HG03571 (cell line): ENCODE results near the gene SETD5.

Experiments
- ATAC-seq: cut with Tn5 transposase; IDR thresholded peaks from one replicate; pipeline ENCODE4 v1.9.1; 2021; ENCODE audit not compliant: unreplicated experiment

Gene SETD5, protein sequence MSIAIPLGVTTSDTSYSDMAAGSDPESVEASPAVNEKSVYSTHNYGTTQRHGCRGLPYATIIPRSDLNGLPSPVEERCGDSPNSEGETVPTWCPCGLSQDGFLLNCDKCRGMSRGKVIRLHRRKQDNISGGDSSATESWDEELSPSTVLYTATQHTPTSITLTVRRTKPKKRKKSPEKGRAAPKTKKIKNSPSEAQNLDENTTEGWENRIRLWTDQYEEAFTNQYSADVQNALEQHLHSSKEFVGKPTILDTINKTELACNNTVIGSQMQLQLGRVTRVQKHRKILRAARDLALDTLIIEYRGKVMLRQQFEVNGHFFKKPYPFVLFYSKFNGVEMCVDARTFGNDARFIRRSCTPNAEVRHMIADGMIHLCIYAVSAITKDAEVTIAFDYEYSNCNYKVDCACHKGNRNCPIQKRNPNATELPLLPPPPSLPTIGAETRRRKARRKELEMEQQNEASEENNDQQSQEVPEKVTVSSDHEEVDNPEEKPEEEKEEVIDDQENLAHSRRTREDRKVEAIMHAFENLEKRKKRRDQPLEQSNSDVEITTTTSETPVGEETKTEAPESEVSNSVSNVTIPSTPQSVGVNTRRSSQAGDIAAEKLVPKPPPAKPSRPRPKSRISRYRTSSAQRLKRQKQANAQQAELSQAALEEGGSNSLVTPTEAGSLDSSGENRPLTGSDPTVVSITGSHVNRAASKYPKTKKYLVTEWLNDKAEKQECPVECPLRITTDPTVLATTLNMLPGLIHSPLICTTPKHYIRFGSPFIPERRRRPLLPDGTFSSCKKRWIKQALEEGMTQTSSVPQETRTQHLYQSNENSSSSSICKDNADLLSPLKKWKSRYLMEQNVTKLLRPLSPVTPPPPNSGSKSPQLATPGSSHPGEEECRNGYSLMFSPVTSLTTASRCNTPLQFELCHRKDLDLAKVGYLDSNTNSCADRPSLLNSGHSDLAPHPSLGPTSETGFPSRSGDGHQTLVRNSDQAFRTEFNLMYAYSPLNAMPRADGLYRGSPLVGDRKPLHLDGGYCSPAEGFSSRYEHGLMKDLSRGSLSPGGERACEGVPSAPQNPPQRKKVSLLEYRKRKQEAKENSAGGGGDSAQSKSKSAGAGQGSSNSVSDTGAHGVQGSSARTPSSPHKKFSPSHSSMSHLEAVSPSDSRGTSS (N-terminal part only)

DNA sequence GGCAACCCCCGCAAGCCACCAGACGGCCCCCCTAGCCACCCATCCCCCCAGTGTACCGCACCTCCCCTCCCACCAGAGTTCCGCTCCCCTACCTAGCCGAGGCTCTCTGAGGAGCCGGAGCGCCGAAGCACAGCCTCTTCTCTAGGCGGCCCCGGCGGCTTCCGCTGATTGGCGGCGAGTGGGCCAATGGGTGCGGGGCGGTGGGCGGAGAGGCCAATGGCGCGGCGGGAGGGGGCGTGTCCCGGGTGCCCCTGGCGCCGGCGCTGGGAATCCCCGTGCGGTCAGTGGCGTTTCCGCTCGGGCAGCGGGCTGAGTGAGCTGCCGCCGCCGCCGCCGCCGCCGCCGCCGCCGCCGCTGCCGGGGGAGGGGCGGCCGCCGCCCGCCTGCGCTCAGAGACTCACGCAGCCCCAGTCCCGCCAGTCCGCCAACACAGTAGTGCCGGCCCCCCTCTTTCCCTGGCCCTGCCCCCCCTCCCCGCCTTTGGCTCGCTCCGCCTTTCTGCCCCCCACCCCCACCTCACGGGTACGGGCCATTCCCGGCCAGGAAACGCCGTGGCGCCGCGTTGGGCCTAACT, at the start of gene SETD5:
Gene SETD5 (plus strand): TSS at position 284 of the 574 bp plus-strand sequence. CDS start 31,324 bp downstream, outside the sequence.
- peak; percentile 48 for ATAC-seq

DNA sequence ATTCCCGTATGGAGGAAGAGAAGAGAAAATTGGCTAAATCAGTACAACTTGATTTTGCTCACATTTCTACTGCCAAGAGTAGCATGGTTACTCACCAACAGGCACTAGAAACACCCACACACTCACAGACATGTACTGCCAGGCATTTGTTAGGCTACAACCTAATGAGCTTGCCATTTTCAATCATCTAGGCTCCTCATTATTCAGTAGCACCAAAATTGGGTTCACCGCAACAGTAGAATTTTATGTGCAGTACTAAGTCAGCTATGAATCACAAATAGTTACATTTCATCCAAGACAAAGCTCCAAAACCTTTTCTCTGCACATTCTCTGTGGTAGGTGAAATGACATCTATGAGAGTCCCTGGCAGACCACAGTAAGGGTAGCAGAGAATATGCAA, 49.5 kb upstream of the SETD5 start:
- ATAC-seq = no peak

DNA sequence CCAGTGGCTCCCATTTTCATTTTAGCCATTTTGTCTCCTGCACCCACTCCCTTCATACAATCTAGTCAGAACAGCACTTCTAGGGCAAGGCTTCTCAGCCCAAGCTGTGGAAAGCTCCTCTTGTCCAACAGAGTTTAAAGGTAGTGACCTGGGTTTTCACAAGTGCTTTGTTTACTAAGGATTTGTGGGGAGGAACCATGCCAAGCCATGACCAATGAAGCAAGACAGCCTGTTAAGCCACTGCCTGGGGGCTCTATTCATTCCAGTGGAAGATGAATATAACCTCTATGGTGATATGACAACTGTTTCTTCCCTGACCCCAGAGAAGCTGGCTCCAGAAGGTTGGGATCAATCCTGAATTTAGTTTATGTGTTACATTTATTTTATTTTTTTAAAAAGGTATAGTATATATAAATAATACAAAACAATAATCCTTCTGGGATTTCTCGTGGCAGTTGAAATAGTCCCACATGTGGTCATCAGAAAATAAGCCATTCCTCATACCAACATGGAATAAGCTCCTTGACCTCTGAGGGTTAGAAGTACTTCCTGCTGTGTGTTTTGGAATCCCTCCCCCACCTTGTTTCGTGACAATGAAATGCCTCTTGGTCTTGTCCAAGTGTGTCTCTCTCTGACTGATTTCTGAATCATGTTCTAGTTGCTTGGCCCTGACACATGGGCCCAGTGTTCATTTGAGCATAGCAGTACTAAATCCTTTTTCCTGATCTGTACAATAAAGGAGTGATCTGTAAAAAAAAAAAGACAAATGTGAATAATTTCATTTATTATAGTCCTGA, 47.9 kb upstream of the SETD5 start:
- ATAC-seq = no peak

DNA sequence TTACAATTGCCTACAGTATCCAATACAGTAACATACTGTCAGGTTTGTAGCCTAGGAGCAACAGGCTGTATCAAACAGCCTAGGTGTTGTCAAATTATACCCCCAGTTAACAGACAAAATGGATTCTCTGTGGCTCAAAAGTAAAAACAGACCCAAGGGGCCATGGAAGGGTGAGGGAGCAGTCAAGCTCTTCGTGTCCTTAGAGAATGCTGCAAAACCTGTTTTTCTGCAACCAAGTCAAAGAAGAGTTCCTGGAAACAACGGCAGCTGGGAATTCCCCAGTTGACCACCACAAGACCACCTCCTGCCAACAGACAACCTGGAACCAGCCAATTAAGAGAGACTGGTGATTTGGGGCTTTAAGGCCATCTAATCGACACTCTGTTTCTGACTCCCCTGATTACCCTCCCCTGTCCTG, 45.7 kb upstream of the SETD5 start:
- no peak for ATAC-seq

DNA sequence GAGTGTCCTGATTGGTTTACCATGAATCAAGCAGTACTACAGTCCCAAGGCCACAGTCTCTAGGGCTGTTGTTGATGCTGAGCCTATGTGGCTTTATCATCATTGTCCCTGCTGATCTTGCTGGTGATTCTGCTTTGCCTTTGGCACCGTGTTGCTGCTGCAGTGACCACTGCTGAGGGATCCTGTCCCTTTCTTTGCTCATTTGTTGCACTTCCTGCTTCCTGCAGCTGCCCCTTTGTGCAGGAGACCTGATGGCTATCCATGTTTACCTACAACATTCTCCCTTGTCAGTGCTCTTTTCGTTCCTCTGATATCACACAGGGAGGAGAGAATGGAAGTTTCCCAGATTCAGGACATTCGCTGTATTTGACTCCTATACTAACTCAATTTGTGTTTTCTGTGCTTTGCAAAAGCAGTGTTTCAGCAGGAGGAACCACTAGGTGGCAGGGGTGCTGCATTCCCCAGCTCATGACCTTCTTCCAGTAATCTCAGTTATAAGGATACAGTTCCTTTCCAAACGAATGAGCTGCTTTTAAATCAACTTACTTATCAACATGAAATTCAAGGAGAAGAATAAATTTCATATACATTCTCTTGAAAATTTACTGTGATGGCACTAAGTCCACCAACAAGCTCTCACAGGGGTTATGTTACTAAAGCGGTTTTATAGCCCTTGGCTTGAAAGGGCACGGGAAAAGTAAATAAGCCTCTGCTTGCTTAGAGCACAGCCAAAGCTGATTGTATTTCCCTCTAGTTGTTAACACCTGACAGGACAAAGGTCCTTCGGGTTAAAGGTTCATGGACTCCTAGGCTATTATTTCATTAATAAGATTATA, 44.3 kb upstream of the SETD5 start:
- ATAC-seq = no peak

DNA sequence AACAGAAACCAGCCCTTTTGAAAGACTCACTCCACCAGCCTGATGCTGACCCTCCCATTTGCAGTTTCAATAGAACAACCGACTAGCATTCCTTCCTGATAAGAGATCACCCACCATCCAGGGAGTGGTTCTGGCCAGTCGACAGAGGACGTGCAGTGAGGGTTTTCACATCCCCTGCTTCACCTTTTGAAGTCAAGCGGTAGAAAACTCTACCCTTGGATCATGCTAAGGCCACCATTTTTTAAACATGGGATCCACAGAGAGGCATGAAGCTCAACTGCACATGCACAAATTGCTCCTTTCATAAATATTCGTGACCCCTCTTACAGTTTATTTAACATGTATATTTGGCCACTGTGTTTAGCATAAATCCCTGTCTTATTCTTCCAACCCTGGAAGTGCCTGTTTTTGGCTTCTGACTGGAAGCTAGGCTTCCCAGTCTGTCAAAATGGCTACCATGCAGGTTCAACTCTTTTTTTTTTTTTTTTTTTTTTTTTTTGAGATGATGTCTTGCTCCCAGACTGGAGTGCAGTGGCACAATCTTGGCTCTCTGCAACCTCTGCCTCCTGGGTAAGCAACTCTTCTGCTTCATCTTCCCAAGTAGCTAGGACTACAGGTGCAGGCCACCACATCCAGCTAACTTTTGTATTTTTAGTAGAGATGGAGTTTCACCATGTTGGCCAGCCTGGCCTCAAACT, 35.6 kb upstream of the SETD5 start:
- ATAC-seq = no peak

DNA sequence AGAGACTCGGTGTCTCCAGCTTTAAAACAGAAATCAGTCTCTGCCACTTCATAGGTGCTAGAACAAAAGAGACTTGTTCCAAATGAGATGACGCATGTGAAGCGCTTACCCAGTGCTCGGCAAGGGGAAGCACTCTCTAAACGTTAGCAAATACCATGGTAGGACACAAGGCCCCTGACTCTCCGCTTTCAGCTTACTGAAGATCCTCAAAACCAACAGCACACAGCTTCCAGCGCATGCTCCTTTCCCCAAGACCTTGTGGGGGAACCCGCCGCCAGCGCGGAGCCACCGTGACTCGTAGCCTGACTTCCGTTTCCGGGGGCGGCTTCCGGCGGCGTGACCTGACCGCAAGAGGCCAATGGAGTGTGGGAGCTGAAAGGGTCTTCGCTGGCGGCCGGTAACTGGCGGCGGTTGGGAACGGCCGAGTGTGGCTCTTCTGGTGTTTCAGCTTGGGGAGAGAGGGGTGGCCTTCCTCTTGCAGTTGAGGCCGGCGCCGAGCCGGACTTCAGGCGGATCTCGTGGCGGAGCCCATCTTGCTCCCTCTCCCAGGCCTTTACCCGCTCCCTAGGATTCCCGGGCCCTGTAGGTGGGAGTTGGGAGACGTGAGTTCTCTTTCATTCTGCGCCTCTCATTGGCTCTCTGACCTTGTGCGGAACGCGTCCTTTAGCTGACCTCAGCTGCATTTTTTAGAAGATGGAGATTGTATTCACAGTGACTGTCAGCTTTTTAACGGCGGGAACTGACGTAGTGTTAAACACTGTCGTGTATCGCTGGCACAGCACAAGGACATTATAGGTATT, 34.5 kb upstream of the SETD5 start, which contains the start of gene THUMPD3:
Gene THUMPD3 (plus strand): TSS at position 324 of the 800 bp plus-strand sequence. CDS start 2,015 bp downstream, outside the sequence.
- peak; percentile 94 for ATAC-seq

DNA sequence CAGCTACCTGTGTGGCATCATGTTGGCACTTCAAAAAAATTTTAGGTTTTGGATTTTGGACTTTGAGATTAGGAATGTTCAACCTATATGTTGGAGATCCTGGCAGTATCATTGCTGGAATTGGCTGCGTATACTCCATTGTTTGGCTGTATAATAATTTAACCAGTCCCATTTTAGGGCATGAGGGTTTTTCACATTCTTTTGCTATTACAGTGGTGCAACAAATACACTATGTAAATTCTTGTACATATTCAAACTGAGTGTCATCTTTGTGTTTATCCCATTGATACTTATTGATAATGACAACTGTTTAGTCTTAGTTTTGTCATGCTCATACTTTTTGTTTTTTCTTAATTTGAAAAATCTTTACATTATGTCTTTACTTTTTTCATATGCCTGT, 27.9 kb upstream of the SETD5 start:
- no peak for ATAC-seq

DNA sequence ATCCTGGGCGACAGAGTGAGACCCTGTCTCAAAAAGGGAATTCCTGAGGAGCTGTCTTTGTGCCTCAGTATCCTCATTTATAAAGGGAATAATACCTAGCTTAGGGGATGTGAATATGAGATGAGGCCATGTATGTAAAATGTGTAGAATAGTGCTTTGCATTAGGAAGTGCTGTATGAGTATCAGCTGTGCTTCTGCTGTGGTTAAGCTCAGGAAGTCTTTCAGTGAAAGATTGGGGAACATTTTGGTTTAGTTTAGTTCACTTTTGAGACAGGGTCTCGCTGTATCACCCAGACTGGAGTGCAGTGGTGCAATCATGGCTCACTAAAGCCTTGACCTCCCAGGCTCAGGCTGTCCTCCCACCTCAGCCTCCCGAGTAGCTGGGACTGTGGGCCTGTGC, 23.9 kb upstream of the SETD5 start:
- no peak for ATAC-seq

DNA sequence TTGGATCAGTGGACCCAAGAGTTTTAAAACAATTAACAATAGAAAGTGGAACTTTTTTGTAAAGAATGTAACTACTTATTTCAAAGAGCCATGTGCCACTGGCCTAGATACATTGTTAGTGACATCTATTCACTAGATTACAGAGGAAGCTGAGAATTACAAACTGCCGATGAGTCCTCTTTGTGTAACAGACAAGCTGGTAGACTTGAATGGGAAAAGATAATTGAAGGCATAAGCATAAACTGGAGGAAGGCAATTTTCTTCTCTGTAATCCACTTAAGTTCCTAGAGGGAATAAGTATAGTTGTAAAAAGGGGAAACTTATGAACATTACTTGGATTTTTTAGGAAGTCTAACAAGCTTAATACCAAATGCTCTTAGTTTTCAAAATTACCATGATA, 19.4 kb upstream of the SETD5 start:
- ATAC-seq = no peak

DNA sequence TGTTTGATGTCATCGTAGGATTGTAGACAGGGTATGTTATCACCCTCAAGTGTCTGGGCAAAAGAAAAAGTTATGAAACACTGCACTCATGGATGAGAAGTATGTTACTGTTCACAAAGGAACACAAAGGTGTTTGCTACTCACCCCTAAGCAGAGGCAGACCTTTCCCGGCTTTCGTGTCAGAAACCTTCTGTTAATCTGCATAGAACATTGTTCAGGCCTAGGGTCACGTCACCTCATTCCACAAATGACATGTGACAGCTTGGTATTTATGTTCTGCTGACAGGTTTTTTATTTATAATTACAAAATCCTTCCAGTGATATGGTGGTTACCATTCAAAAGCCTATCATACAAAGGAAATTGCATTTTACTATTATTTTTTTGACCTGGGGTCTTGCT, 18.1 kb upstream of the SETD5 start:
- ATAC-seq = no peak

DNA sequence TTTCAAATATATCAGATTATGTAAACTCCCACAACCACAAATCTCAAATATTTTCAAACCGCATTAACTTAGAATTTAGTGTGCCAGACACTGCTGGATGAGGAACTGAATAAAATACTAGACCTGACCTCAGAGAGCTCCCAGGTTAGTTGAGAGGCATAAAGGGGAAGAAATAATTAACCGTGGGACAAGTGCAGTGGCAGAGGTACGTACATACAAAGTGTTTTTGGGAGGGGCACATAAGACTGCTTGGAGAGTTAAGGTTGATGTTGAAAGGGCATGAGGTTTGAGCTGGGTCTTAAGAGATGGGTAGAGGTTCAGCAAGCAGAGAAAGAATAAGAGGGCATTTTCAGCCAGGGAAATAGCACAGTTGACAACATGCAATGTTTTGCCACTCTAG, 17.4 kb upstream of the SETD5 start:
- ATAC-seq = no peak

DNA sequence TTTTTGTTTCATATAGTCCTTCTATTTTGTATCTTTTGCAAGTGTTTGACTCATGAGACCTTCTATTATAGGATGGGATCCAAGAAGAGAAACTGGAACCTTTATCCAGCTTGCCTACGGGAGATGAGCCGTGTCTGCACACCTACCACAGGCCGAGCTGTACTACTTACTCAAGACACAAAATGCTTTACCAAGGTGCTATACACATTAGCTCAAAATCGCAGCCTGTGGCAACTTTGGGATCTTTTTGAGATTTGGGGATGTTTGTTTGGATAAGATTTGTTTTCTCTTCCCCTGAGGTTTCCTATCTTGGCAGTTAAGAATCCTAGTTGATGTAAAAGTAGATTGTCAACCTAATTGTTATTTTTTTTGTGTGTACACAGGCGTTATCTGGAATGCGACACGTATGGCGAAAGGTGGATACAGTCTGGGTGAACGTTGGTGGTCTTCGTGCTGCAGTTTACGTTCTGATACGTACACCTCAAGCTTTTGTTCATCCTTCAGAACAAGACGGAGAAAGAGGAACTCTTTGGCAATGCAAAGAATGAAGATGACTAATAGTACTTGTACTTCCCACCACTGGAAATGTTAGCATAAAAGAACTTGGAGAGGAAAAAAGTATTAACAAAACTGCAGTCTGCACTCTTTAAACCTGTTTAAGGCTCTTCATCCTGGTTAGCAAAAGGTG, 13.1 kb upstream of the SETD5 start:
- no peak for ATAC-seq

DNA sequence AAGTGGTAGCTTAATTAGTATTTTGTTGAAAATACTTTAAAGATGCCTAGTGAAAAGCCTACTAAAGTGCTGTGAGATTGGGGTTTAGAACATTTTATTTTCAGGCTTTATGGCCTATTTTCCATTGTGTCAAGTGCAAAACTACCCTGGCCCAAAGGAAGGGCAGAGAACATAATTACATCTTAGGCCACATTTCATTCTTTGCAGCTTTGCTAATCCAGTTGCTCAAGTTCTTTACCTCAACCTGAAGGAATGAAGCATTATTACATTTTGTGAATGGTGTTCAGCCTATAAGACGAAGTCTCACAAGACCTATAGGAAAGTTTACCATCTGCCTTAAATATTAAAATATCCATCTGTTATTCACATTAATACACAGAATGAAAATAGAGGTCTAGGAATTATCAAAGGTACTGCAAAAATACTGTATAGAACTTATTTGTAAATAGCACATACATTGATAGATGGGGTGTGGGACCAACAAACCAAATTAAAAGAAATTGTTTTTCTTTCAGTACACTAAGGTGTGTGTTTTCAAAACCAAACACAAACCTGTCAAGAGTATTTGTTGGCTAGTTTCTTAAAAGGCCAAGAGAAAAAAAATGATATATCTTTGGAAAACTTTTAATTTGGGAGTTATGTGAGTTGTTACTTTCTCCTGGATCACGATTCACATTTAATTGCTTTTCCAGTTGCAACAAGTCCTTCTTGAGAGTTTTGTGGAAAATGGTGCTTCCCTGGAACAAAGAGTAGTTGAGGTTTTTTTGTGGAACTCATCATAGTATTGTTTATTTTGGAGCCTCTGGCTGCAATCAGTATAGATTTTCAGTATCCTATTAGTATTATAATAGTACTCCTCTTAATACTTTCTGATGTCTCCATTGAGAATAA, 12.0 kb upstream of the SETD5 start:
- no peak for ATAC-seq

DNA sequence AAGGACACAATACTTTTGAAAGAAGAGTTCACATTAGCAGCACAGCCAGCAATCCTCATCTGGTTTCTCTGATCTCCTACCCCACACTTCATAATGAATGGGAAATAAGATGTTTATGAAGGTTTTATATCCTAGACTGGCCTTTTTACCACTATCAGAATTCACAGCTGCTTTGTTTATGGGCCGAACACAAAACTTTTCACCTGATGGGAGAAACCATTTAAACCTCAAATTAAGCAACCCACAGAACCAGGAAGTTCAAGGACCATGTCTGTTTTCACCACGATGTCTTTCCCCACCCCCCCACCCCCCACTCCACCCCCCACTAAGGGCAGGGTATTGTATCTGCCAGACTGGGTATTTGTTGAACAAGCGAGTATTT, 11.3 kb upstream of the SETD5 start:
- ATAC-seq = no peak
